ENCODE measurements around the gene DPH7.
"Not testable (repeated sequence)": the region's sequence is repeated elsewhere in the genome, so short reads cannot be mapped to it uniquely, and the experiment has no call there.

Gene DPH7

DNA sequence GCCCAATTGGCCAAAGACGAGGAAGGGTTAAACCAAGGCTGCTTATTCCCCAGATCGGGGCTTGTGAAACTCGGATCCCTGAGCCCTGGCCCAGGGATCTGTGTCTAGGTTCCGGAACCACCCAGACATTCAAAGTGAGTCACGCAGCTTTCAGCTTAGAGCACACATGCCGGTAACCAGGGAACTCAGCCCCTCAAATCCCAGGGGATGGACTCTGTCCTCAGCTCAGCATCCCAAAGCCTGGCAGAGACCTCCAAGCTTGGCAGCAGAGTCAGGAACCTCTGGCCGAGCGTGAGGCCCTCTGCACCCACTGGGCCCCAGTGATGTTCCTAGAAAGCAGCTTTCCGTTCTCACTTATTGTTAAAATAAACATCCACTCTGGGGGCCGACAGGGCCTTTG, 33.6 kb downstream of the DPH7 start:
- no peak for DNase-seq (ENCODE audit: low spot score)

DNA sequence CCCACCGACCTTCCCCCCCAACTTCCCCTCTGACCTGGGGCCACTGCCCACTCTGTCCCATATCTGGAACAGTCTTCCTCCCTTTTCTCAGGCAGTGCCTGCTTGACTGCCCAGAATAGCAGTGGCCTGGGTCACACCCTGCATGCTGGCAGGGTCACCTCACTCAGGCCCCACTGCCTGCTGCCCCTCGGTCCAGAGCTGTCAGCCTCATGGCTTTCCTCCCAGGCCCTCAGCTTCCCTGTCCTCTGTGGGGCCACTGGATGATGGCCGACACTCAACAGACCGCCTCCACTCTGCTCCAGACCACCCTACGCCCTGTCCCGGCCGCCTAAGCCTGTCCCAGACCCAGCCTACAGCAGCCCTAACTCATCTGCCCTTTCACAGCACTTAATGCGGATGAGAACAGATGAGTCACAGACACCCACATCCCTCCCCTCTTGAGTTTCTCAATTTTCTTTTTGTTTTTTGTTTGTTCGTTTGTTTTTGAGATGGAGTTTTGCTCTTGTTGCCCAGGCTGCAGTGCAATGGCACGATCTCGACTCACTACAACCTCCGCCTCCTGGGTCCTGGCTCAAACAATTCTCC, 34.5 kb downstream of the DPH7 start:
- DNase-seq (ENCODE audit: low spot score) = no peak

DNA sequence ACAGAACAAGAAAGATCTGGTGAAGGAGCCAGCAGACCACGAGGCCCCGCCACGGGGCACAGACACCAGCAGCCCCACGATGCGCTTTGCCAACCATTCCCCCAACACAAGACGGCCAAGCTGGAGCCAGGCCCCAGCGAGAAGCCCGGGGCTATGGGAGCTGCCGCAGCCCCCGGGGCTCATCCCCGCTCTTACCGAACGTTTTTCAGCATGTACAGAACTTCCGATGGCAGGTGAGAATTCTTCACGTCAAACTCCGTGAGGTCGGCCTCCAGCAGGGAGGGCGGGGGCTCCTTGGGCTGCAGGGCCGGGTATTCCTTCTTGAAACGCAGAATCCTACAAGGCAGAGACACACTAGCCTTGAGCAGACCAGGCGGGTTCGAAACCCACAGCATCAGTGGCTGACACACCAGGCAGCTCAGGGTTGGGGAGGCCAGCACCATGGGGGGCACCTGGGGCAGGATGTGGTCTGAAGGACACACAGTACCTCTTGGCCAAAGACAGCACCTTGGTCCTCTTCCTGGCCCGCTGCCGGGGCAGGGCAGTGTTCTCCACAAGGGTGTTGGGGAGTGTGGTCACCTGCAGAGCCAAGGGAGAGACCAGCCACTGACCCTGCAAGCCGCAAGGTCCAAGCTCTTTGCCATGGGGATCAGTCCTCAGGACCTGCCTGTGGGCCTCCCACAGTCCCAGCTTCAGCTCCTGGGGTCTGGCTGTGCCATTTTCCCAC, 35.3 kb downstream of the DPH7 start:
- DNase-seq (ENCODE audit: low spot score) = no peak

DNA sequence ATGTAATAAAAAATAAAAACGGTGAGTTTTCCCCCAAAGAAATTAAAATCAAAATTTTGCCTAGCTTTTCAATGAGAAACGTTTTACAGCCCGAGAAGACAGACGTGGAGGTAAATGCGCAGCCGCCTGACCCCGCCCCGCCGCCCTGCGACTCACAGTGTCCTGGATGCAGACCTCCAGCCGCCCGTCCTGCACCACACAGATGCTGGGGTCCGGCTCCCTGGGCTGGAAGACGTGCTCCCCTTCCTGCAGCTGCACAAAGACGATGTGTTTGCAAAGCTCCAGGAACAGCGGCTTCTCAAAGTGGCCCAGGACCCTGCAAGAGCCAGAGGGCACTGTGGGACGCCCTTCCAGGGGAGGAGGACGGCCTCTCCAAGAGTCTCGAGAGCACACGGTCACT, 36.2 kb downstream of the DPH7 start:
- DNase-seq (ENCODE audit: low spot score) = no peak

DNA sequence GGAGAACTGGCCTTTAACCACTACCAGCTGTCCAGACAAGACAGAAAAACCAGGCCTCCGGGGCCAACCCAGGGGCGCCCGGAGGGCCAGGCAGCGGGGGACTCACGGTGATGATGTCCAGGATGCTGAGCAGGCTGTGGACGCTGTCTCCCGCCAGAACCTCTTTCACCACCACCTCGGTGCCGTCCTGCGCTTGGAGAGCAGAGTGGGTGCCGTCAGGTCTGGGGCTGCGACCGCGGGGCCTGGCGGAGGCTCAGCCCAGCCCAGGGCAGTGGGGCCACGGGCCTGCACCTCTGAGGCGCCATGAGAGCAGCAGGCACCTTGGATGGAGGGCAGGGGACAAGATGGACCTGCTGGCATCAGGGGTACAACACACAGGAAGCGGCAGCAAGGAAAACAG, 38.2 kb downstream of the DPH7 start:
- no peak for DNase-seq (ENCODE audit: low spot score)

DNA sequence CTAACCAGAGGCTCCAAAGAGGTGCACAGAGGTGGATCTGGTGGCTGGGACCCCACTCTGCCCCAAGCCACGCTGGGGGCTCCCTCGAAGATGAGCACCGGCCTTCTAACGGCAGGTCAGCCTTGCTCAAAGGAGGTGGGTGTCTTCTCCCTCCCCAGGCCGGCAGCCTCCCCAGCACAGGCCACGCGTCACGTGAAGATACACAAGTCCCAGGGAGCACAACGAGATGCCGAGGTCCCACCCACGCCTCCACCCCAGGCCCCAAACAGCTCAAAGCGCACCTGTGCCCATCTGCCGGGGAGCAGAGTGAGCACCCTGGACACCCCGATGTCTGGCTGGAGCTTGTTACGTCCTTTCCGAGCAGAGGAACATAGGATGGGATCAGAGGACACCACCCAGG, 40.7 kb downstream of the DPH7 start:
- no peak for DNase-seq (ENCODE audit: low spot score)

DNA sequence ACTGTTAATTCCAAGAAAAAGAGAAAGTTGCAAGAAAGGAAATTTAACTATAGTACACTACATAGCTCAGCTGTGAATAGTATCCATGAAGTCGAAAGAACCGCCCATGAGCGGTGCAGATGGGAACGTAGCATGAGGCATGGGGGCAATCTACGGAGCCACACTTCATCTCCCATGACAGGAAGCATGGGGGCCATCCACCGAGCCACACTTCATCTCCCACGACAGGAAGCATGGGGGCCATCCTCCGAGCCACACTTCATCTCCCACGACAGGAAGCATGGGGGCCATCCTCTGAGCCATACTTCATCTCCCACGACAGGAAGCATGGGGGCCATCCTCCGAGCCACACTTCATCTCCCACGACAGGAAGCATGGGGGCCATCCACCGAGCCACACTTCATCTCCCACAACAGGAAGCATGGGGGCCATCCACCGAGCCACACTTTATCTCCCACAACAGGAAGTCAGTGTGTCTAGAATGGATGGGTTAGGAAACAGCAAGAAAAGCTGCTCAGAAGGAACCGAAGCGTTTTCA, 42.1 kb downstream of the DPH7 start:
- not testable (repeated sequence) for DNase-seq (ENCODE audit: low spot score)

DNA sequence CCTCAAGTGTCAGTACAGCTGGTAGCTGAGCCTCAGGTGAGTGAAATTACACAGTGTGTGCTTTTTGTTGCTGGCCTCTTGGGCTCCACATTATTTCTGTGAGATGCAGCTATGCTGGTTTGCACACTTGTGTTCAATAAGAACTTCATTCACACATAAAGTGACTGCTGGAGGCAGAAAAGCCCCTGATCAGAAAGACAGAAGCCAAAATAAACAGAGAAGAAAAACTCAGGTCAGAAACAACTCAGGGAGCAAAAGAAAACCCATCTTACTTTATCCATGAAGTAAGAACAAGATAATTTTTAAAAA, 43.7 kb downstream of the DPH7 start:
- no peak for DNase-seq (ENCODE audit: low spot score)

DNA sequence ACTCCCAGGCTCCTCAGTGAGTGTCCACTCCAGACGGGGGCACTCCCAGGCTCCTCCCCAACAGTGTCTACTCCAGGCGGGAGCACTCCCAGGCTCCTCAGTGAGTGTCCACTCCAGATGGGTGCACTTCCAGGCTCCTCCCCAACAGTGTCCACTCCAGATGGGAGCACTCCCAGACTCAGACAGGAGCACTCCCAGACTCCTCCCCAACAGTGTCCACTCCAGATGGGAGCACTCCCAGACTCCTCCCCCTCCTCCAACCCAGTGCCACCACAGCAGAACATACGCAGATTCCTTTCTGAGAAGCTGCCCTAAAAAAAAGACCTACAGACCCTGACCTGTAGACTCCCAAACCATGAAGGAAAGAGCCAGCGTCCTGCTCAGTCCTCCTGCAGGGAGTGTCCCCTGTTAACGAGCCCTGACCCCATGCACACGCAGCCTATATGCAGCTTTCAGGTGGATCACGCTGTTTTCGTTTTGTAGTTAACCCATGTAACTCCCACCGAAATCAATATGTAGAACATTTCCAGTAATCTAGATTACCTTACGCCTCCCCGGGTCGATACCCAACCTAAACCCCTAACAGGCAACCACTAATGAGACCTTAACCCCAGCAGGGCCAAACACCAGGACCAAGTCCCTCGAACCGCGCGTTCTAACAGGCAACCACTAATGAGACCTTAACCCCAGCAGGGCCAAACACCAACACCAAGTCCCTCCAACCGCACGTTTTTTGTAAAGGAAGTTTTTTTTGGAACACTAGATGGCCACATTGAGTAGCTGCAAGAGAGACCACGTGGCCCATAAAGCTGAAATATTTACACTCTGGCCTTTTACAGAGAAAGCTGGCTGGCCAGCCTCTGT, 44.2 kb downstream of the DPH7 start:
- no peak for DNase-seq (ENCODE audit: low spot score)

DNA sequence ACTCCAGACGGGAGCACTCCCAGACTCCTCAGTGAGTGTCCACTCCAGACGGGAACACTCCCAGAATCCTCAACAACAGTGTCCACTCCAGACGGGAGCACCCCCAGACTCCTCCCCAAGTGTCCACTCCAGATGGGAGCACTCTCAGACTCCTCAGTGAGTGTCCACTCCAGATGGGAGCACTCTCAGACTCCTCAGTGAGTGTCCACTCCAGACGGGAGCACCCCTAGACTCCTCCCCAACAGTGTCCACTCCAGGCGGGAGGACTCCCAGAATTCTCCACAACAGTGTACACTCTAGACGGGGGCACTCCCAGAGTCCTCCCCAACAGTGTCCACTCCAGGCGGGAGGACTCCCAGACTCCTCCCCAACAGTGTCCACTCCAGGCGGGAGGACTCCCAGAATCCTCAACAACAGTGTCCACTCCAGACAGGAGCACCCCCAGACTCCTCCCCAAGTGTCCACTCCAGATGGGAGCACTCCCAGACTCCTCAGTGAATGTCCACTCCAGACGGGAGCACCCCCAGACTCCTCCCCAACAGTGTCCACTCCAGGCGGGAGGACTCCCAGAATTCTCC, 45.7 kb downstream of the DPH7 start:
- not testable (repeated sequence) for DNase-seq (ENCODE audit: low spot score)

DNA sequence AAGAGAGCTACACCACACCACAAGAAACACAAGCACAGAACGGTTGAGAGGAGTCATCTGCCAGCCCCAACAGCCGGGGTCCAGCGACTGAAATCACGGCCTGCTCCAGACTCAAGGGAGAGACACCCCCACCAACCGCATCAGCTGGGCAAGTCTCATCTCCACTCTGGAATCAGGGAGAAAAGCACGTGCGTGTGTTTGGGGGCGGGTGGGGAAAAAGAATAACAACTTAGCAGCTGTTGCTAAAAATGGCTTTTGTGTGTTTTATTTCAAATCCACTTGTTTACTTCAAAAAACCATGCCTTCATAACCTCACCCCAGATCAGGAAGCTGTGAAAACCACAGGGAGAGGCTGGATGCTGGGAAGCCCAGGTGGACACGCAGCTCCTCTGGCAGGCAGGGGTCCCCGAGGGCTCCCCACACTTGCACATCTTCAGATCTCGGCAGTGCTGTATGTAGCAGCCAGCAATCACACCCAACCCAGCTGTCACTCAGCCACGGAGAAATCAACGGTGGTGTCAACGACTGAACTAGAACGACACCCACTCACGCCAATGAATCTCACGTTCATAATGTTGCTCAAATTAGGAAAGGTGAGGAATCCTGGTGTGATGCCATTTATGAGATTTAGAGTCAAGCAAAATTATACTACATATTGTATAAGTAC, 47.5 kb downstream of the DPH7 start:
- no peak for DNase-seq (ENCODE audit: low spot score)

DNA sequence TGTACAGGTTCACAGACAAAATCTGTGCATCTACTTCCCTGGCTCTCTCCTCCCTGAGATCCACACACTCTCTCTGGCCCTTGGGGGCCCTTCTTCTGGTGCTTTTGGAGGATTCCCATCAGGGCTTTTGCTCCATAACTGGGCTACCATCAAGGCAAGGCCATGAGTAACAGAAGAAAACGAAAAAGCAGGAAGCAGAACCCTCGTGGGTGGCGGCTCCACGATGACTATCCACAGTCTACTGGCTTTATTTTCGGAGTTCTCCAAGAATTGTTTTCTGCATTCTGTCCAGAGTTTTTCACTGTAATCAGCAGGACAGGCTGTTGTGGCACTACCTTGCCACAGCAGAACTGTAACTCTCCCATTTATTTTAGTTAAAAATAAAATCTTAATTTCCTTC, 48.4 kb downstream of the DPH7 start:
- DNase-seq (ENCODE audit: low spot score) = no peak

DNA sequence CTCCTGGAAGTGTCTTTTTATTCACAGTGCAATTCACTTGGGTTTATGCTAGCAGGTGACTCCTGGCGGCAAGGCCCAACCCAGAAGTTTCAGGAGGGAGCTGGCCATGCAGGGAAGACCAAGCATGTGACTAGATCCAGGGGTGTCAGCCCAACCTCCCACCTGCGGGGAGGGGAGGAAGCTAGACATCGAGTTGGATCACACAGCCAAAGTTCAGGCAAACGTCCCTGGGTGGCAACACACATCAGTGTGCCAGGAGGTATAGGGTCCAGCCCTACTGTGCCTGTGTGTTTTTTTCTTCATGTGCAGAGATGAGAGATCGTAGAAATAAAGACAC, 53.8 kb downstream of the DPH7 start:
- DNase-seq (ENCODE audit: low spot score) = no peak

DNA sequence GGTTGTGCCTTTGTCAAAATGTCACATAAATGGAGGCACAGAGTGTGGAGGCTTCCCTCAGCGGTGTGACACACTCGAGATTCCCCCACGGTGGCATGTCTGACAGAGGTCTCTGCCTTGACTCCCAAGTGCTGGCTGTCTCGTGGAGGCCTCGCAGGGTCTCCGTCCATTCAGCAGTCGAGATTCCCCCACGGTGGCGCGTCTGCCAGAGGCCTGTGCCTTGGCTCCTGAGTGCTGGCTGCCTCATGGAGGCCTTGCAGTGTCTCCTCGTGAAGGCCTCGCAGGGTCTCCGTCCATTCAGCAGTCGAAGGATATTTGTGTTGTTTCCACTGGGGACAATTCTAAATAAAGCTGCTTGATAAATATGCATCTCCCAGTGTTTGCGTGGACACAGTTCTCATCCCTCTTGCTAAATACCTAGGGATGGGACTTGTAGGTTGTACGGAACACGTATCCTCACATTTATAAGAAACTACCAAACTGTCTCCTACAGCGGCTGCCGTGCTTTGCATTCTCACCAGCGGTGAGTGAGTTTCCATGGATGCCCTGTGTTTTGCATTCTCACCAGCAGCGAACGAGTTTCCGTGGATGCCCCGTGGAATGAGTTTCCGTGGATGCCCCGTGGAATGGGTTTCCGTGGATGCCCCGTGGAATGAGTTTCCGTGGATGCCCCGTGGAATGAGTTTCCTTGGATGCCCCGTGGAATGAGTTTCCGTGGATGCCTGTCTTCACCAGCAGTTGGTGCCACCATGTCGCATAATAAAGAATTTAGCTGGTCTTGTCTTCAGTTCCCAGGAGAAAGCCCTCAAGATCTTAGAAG, 54.4 kb downstream of the DPH7 start:
- DNase-seq (ENCODE audit: low spot score) = no peak

DNA sequence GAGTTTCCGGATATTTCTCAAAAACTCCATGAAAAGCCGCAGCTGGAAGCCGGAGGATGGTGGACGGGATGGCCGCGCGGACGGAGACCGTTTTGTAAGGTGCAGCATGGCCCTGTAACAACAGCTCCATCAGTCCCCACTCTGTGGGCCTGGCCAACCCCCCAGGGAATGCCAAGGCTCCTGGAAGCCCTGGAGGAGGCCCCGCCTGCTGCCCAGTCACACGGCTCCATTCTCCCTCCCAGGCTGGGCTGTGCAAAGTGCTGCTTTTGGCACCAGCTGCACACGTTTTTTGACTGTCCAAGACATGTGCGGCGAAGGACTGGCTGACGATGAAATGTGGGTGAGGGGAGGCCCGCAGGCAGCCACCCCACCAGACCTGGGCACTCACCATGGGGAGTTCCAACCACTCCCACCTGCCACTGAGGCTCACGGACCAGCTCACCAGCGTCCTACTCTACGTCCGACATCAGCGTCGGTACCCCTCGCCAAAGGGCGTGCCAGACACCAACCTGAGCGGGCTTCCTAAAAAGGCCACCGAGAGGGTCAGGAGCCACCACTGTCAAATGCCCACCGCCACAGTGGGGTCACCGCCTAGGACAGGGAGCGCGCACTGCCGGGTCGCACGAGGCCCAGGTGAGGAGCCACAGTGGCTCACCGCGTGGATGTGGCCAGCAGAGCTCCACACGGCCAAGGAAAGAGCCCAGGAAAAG, 55.8 kb downstream of the DPH7 start:
- DNase-seq (ENCODE audit: low spot score) = no peak

DNA sequence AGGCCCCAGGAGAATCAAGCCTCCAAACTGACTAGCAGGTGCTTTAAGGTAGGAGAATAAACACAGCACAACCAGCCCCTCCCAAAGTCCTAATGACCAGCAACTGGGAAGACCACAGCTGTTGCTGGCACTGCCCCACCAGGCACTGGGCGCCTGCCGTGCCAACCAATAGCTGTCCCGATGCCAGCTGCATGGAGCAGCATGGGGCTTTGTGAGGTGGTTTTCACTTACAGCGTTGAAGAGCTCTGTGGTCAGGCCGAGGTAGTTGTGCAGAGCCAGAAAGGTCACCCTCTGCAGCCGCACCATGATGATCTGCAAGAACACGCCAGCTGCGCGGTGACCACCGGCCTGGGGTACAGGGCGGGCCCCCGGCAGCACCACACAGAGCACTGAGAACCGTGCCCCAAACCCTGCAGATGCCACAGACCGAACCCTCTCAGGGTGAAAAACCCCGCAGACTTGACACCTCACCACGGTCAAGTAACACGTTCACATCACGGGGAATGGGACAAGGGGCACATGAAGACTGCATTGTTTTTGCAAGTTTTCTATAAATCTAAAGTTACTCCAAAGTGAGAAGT, 57.2 kb downstream of the DPH7 start:
- no peak for DNase-seq (ENCODE audit: low spot score)

DNA sequence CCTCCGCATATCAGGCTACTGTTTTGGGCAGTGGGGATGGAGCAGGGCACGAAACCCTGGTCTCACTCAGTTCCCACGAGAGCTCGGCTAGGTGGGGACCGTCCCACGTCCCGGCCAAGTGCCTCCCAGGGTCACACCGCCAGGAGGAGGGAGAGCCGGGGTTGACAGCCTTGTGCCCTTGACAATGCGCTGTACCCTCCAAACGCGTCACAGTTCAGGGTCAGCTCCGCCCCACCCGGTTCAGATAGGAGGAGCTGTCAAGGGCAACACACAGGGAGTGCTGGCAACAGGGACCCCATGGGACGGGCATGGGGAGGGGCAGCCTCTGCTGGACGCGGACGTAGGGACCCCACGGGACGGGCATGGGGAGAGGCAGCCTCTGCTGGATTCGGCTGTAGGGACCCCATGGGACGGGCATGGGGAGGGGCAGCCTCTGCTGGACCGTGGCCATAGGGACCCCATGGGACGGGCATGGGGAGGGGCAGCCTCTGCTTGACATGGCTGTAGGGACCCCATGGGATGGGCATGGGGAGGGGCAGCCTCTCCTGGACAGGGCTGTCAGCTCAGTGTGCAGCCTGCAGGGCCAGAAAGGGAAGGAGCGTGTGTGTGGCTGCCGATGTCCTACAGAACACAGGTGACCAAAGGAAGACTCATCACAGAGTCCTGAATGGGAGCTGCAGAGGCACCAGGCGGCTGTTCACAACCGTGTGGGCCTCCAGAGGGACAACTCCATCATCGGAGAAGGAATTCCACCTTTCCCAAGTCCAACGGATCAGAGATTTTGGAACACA, 57.9 kb downstream of the DPH7 start:
- no peak for DNase-seq (ENCODE audit: low spot score)

DNA sequence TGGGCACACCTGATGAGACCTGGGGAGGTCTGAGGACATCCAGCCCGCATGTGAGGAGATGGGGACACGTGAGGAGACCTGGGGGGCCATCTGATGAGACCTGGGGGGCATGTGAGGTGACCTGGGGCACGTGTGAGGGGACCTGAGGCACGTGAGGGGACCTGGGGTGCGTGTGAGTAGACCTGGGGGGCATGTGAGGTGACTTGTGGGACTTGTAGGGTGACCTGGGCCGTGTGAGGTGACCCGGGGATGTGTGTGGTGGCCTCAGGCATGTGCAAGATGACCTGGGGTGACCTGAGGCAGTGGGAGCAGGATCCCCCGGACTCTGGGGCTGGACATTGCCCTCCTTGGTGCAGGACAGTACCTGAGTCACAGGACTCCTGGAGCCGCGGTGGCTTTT, 59.2 kb downstream of the DPH7 start:
- no peak for DNase-seq (ENCODE audit: low spot score)

DNA sequence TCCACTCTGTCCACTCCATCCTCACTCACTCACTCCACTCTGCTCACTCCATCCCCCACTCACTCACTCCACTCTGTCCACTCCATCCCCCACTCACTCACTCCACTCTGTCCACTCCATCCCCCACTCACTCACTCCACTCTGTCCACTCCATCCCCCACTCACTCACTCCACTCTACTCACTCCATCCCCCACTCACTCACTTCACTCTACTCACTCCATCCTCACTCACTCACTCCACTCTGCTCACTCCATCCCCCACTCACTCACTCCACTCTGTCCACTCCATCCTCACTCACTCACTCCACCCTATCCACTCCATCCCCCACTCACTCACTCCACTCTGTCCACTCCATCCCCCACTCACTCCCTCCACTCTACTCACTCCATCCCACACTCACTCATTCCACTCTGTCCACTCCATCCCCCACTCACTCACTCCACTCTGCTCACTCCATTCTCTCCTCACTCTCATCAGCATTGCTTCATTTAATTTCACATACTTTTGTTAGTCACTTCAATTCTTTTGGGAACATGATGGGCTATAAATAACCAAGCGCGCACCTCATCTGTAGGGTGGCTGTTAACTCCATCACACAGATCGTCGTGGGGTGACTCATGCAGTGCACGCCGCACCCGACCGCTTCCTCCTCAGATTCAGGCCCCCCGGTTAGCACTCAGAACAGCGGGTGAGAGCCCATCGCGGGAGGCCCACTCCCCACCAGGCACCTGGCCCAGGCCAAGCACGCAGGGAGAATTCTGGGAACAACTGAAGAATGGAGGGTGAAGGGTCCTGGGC, 59.9 kb downstream of the DPH7 start:
- not testable (repeated sequence) for DNase-seq (ENCODE audit: low spot score)
